ENCODE data around the gene CTDP1.

DNA sequence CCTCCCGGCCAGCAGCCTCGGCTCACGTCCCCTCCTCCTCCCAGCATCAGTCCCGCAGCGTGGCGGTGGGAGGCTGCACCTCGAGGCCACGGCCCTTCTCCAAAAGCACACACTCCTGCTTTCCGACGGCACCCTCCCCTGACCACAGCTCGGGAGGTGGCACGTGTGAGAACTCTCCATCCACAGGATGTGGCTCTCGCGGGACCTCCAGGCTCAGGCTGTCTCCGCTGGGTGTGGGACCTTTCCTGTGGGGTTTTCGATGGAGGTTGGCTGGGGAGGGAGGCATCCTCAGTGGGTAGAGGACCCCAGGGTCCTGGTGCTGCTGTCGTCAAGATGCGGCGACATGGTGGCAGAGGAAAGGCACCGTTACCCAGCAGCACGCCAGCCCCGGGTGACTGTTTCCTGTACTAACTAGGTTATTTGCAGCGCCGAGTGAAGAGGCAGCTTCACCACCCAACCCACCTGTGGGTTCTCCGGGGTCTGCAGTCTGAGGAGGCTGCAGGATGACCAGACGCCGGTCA is 75.3 kb downstream of the CTDP1 start:
- TF ChIP-seq POLR2AphosphoS5 (IDR thresholded peaks at IDR 0.05; ENCODE audit: borderline replicate concordance, low read depth, low read length) (no peak), EZH2 (IDR thresholded peaks at IDR 0.05) (no peak)
